SU-DHL-6 (cell line): ENCODE data around the gene PPL.

ENCODE experiments used
- EZH2phosphoT487 ChIP-seq: fragments of 200-600 bp; sonication (generic), shearing (Covaris generic); conservative IDR thresholded peaks from 2 replicates; pipeline ENCODE4 v1.6.1; 2018; ENCODE audit warnings: mild to moderate bottlenecking, antibody characterized with exemption, low read length, moderate library complexity, mixed read lengths
- TF ChIP-seq, protein P1 (sequence below): fragments of 200-600 bp; sonication (generic); IDR thresholded peaks from one replicate; pipeline ENCODE4 v1.5.1; 2017; ENCODE audit warnings: antibody characterized with exemption, mild to moderate bottlenecking, low read length, moderate library complexity; ENCODE audit not compliant: insufficient read depth, poor library complexity, severe bottlenecking

DNA sequence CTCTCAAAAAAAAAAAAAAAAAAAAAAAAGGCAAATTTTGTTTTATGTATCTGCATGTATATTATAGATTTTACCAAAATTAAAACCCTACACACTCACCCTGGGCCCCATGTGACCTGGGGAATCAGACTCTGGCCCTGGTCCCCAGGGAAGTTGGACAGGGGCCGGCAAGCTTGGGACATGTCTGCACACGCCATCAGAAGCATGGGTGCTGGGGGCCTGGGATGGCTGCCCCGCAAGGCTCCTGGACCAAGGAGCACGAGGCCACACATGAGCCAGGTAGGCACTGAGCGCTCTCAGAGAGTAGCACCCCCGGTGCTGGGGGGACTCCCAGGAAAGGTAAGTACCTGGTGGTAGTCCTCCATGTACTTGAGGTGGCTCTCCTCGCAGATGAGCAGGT lies 39.6 kb downstream of the PPL start:
- TF ChIP-seq, protein P1, sequence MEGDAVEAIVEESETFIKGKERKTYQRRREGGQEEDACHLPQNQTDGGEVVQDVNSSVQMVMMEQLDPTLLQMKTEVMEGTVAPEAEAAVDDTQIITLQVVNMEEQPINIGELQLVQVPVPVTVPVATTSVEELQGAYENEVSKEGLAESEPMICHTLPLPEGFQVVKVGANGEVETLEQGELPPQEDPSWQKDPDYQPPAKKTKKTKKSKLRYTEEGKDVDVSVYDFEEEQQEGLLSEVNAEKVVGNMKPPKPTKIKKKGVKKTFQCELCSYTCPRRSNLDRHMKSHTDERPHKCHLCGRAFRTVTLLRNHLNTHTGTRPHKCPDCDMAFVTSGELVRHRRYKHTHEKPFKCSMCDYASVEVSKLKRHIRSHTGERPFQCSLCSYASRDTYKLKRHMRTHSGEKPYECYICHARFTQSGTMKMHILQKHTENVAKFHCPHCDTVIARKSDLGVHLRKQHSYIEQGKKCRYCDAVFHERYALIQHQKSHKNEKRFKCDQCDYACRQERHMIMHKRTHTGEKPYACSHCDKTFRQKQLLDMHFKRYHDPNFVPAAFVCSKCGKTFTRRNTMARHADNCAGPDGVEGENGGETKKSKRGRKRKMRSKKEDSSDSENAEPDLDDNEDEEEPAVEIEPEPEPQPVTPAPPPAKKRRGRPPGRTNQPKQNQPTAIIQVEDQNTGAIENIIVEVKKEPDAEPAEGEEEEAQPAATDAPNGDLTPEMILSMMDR = no peak
- no peak for TF ChIP-seq EZH2phosphoT487
